HG03196 (cell line): ENCODE results near the gene ATP6V1F.

Source experiments
- ATAC-seq: cut with Tn5 transposase; IDR thresholded peaks from one replicate; pipeline ENCODE4 v1.9.1; 2021; ENCODE audit not compliant: unreplicated experiment

ATP6V1F gene

GRCh38 chr7:128835231-128835751, 27.4 kb upstream of the ATP6V1F start:
- no peak for ATAC-seq

- no peak for ATAC-seq
These were observed 26.6 kb upstream of the ATP6V1F start for GRCh38 chr7:128835790-128836641.

GRCh38 chr7:128836729-128837348, 25.8 kb upstream of the ATP6V1F start:
- no peak for ATAC-seq

GRCh38 chr7:128837521-128837921, 25.1 kb upstream of the ATP6V1F start:
- no peak for ATAC-seq

- no peak for ATAC-seq
These were observed 24.4 kb upstream of the ATP6V1F start for GRCh38 chr7:128838109-128838779.

GRCh38 chr7:128838981-128839731, 23.5 kb upstream of the ATP6V1F start:
- ATAC-seq: no peak

GRCh38 chr7:128839751-128840177, 22.9 kb upstream of the ATP6V1F start:
- no peak for ATAC-seq

- ATAC-seq: no peak
These were observed 22.1 kb upstream of the ATP6V1F start for GRCh38 chr7:128840326-128841170.

- ATAC-seq: no peak
These were observed 21.4 kb upstream of the ATP6V1F start for GRCh38 chr7:128841171-128841690.

- ATAC-seq: no peak
These were observed 20.6 kb upstream of the ATP6V1F start for GRCh38 chr7:128841921-128842673.

- ATAC-seq: no peak
These were observed 19.7 kb upstream of the ATP6V1F start for GRCh38 chr7:128842674-128843641.

GRCh38 chr7:128843938-128844621, 18.6 kb upstream of the ATP6V1F start:
- ATAC-seq: no peak

- no peak for ATAC-seq
These were observed 17.8 kb upstream of the ATP6V1F start for GRCh38 chr7:128844777-128845311.

GRCh38 chr7:128845475-128845874, 17.2 kb upstream of the ATP6V1F start:
- ATAC-seq: no peak

GRCh38 chr7:128845987-128846386, 16.7 kb upstream of the ATP6V1F start:
- no peak for ATAC-seq

GRCh38 chr7:128846781-128847444, 15.7 kb upstream of the ATP6V1F start:
- no peak for ATAC-seq
